Measurements from ENCODE around the gene IFFO2. TPM values are rescaled to one million over a fixed set of nuclear protein-coding genes. Genes with fewer than 3 reads are reported as not detected.
A peak's percentile ranks its signal among the peaks of the same experiment; 100 is the strongest.

IFFO2 gene
- total and polyA plus RNA-seq, 2 donors (not counting 1 experiment from before 2014, with no cell fraction given), result 5.8 to 10.4 TPM

DNA sequence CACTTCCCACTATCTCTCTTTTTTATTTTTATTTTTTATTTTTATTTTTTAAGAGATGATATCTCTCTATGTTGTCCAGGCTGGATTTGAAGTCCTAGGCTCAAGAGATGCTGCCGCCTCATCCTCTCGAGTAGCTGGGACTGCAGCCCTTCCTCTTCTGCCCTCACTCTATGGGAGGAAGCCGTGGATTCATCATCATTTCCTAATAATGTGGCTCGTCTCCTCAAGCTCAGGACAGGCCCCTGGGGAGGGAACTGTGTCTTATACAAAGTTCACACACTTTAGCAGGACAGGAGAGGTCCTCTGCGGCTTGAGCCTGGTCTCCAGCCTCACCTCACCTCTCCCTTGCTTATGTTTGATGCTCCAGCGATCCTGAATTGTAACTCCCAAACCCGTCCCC is 16.5 kb upstream of the IFFO2 start:
- Histone ChIP-seq H3K9ac (ENCODE audit: insufficient read depth, low read length) (no peak overlapping the region), H4K20me1 (ENCODE audit: control insufficient read depth, extremely low read depth, insufficient read depth, low read length) (no peaks in the 10 kb centered on the region), H3K79me2 (ENCODE audit: control insufficient read depth, insufficient read depth, low read length) (no peaks in the 10 kb centered on the region), H2AFZ (ENCODE audit: low read length) (no peak overlapping the region), H3K9me3 (ENCODE audit: control insufficient read depth, insufficient read depth, low read depth, low read length) (no peaks in the 10 kb centered on the region), H3K36me3 (ENCODE audit: control insufficient read depth, insufficient read depth, low read length) (no peaks in the 10 kb centered on the region), H3K27me3 (ENCODE audit: control insufficient read depth, insufficient read depth, low read length) (no peaks in the 10 kb centered on the region), H3K4me1 (ENCODE audit: control insufficient read depth, extremely low read depth, insufficient read depth, low read length) (no peaks in the 10 kb centered on the region), H3K27ac (ENCODE audit: insufficient read depth, low read length) (no peak overlapping the region), H3K4me2 (ENCODE audit: extremely low read depth, insufficient read depth, low read length) (no peak overlapping the region), H3K4me3 (replicated peaks in 1 of 4; ENCODE audit: control extremely low read depth in 1 of 4, insufficient read depth in 1 of 4, low read depth in 3 of 4, low read length in 4 of 4) (no peak overlapping the region)
- TF ChIP-seq, protein P1, sequence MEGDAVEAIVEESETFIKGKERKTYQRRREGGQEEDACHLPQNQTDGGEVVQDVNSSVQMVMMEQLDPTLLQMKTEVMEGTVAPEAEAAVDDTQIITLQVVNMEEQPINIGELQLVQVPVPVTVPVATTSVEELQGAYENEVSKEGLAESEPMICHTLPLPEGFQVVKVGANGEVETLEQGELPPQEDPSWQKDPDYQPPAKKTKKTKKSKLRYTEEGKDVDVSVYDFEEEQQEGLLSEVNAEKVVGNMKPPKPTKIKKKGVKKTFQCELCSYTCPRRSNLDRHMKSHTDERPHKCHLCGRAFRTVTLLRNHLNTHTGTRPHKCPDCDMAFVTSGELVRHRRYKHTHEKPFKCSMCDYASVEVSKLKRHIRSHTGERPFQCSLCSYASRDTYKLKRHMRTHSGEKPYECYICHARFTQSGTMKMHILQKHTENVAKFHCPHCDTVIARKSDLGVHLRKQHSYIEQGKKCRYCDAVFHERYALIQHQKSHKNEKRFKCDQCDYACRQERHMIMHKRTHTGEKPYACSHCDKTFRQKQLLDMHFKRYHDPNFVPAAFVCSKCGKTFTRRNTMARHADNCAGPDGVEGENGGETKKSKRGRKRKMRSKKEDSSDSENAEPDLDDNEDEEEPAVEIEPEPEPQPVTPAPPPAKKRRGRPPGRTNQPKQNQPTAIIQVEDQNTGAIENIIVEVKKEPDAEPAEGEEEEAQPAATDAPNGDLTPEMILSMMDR (conservative IDR thresholded peaks at IDR 0.05 in 1 of 2, IDR thresholded peaks at IDR 0.05 in 1 of 2; ENCODE audit: low read depth in 1 of 2, low read length in 2 of 2), result no peak
- no peak for TF ChIP-seq EZH2 (IDR thresholded peaks at IDR 0.05; ENCODE audit: low read length, missing control alignments)
- no peak for DNase-seq (ENCODE audit: low read depth in 2 of 2)

DNA sequence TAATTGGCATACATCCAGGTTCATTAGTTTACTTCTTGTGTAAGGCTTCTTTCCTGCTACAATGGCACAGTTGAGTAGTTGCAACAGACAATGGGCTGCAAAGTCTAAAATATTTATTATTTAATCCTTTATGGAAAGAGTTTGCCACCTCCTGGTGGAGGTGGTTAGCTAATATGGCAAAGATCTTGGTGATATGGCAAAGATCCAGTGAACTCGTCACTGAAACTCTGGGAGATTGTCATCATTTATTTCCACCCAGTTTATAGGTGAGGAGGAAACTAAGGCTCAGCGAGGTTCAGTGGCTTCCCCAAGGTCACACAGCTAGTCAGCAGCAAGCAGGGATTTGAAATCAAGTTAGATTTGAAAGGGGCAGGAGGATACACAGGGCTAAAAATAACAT is 16.1 kb upstream of the IFFO2 start:
- Histone ChIP-seq H3K36me3 (ENCODE audit: control insufficient read depth, insufficient read depth, low read length) (no peaks in the 10 kb centered on the region), H3K4me2 (ENCODE audit: extremely low read depth, insufficient read depth, low read length) (no peak overlapping the region), H2AFZ (ENCODE audit: low read length) (no peak overlapping the region), H3K9me3 (ENCODE audit: control insufficient read depth, insufficient read depth, low read depth, low read length) (no peaks in the 10 kb centered on the region), H3K27ac (ENCODE audit: insufficient read depth, low read length) (no peak overlapping the region), H3K4me1 (ENCODE audit: control insufficient read depth, extremely low read depth, insufficient read depth, low read length) (no peaks in the 10 kb centered on the region), H3K4me3 (replicated peaks in 1 of 4; ENCODE audit: control extremely low read depth in 1 of 4, insufficient read depth in 1 of 4, low read depth in 3 of 4, low read length in 4 of 4) (no peak overlapping the region), H3K27me3 (ENCODE audit: control insufficient read depth, insufficient read depth, low read length) (no peaks in the 10 kb centered on the region), H3K79me2 (ENCODE audit: control insufficient read depth, insufficient read depth, low read length) (no peaks in the 10 kb centered on the region), H4K20me1 (ENCODE audit: control insufficient read depth, extremely low read depth, insufficient read depth, low read length) (no peaks in the 10 kb centered on the region), H3K9ac (ENCODE audit: insufficient read depth, low read length) (no peak overlapping the region)
- TF ChIP-seq, protein P1 (conservative IDR thresholded peaks at IDR 0.05 in 1 of 2, IDR thresholded peaks at IDR 0.05 in 1 of 2; ENCODE audit: low read depth in 1 of 2, low read length in 2 of 2), result peak; percentile 41 to 48
- TF ChIP-seq EZH2 (IDR thresholded peaks at IDR 0.05; ENCODE audit: low read length, missing control alignments), result no peak
- DNase-seq (ENCODE audit: low read depth in 2 of 2), result peak in 1 of 2 donors; percentile 67

DNA sequence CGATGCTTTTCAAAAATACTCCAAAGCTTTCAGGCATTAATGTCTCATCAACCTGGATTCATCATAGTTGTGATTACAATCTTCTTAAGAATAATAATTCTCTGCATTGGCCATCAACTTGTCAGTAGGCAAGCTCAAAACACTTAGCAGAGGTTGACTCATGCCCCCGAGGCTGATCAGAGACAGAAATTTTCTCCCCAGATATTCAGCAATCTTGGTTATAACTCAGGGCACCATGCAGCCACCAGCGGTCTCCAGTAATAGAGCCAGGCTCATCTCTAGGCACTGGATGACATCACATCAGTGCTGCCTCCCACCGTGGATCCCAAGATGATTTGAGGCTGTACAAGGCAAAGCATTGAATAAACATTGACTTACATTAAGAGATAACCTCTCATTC is 14.3 kb upstream of the IFFO2 start:
- TF ChIP-seq EZH2 (IDR thresholded peaks at IDR 0.05; ENCODE audit: low read length, missing control alignments), result no peak
- TF ChIP-seq, protein P1 (conservative IDR thresholded peaks at IDR 0.05 in 1 of 2, IDR thresholded peaks at IDR 0.05 in 1 of 2; ENCODE audit: low read depth in 1 of 2, low read length in 2 of 2), result no peak
- Histone ChIP-seq H3K9me3 (ENCODE audit: control insufficient read depth, insufficient read depth, low read depth, low read length) (no peaks in the 10 kb centered on the region), H3K4me2 (ENCODE audit: extremely low read depth, insufficient read depth, low read length) (no peak overlapping the region), H3K27me3 (ENCODE audit: control insufficient read depth, insufficient read depth, low read length) (no peaks in the 10 kb centered on the region), H3K4me3 (replicated peaks in 1 of 4; ENCODE audit: control extremely low read depth in 1 of 4, insufficient read depth in 1 of 4, low read depth in 3 of 4, low read length in 4 of 4) (no peak overlapping the region), H4K20me1 (ENCODE audit: control insufficient read depth, extremely low read depth, insufficient read depth, low read length) (no peaks in the 10 kb centered on the region), H3K27ac (ENCODE audit: insufficient read depth, low read length) (no peak overlapping the region), H3K4me1 (ENCODE audit: control insufficient read depth, extremely low read depth, insufficient read depth, low read length) (no peaks in the 10 kb centered on the region), H2AFZ (ENCODE audit: low read length) (no peak overlapping the region), H3K9ac (ENCODE audit: insufficient read depth, low read length) (no peak overlapping the region), H3K79me2 (ENCODE audit: control insufficient read depth, insufficient read depth, low read length) (no peaks in the 10 kb centered on the region), H3K36me3 (ENCODE audit: control insufficient read depth, insufficient read depth, low read length) (no peaks in the 10 kb centered on the region)
- no peak for DNase-seq (ENCODE audit: low read depth in 2 of 2)
